ENCODE data around the gene SGMS1.

GRCh38 chr10:50582766-50583762 is 40.7 kb downstream of the SGMS1 start:
- TF ChIP-seq POLR2A (IDR thresholded peaks at IDR 0.05; ENCODE audit: low read length) = no peak
- TF ChIP-seq GATA1 (IDR thresholded peaks at IDR 0.05; ENCODE audit: low read depth, low read length) = no peak
